HEK293 (cell line): ENCODE results near the gene NFIX.
A peak's percentile ranks its signal among the peaks of the same experiment; 100 is the strongest.

Source experiments
- EGR2 ChIP-seq: fragments of 450-650 bp; formaldehyde crosslinking; IDR thresholded peaks from 2 replicates; pipeline ENCODE4 v1.5.1; 2016; ENCODE audit warnings: low read depth, missing biosample characterization, missing genetic modification characterization
- KLF8 ChIP-seq: fragments of 450-650 bp; formaldehyde crosslinking; IDR thresholded peaks from 2 replicates; pipeline ENCODE4 v1.5.1; 2016; ENCODE audit warnings: missing biosample characterization, missing genetic modification characterization
- OSR2 ChIP-seq: fragments of 450-650 bp; formaldehyde crosslinking; IDR thresholded peaks from 2 replicates; pipeline ENCODE4 v1.5.1; 2016; ENCODE audit warnings: missing biosample characterization, missing genetic modification characterization
- PRDM2 ChIP-seq: fragments of 450-650 bp; formaldehyde crosslinking; IDR thresholded peaks from 2 replicates; pipeline ENCODE4 v1.5.1; 2016; ENCODE audit warnings: missing biosample characterization, missing genetic modification characterization, borderline replicate concordance
- SCRT2 ChIP-seq: fragments of 450-650 bp; formaldehyde crosslinking; IDR thresholded peaks from 2 replicates; pipeline ENCODE4 v1.5.1; 2016; ENCODE audit warnings: missing biosample characterization, missing genetic modification characterization
- SP7 ChIP-seq: fragments of 450-650 bp; formaldehyde crosslinking; IDR thresholded peaks from 2 replicates; pipeline ENCODE4 v1.5.1; 2016; ENCODE audit warnings: missing biosample characterization, missing genetic modification characterization
- WT1 ChIP-seq: fragments of 450-650 bp; formaldehyde crosslinking; IDR thresholded peaks from 2 replicates; pipeline ENCODE4 v1.5.1; 2016; ENCODE audit warnings: missing biosample characterization, missing genetic modification characterization
- YY2 ChIP-seq: fragments of 450-650 bp; formaldehyde crosslinking; IDR thresholded peaks from 2 replicates; pipeline ENCODE4 v1.5.1; 2016; ENCODE audit warnings: missing biosample characterization, missing genetic modification characterization
- ZBTB21 ChIP-seq: fragments of 450-650 bp; formaldehyde crosslinking; IDR thresholded peaks from 2 replicates; pipeline ENCODE4 v1.5.1; 2017; ENCODE audit warnings: missing biosample characterization, missing genetic modification characterization
- ZIC2 ChIP-seq: fragments of 450-650 bp; formaldehyde crosslinking; IDR thresholded peaks from 2 replicates; pipeline ENCODE4 v1.5.1; 2016; ENCODE audit warnings: missing biosample characterization, missing genetic modification characterization
- ZNF138 ChIP-seq: fragments of 450-650 bp; formaldehyde crosslinking; IDR thresholded peaks from 2 replicates; pipeline ENCODE4 v1.5.1; 2016; ENCODE audit warnings: missing biosample characterization, missing genetic modification characterization, borderline replicate concordance
- ZNF202 ChIP-seq: fragments of 450-650 bp; formaldehyde crosslinking; IDR thresholded peaks from 2 replicates; pipeline ENCODE4 v1.5.1; 2016; ENCODE audit warnings: missing biosample characterization, missing genetic modification characterization, borderline replicate concordance
- ZNF529 ChIP-seq: fragments of 450-650 bp; formaldehyde crosslinking; IDR thresholded peaks from 2 replicates; pipeline ENCODE4 v1.5.1; 2017; ENCODE audit warnings: missing genetic modification characterization, missing biosample characterization; ENCODE audit not compliant: insufficient replicate concordance
- ZNF558 ChIP-seq: fragments of 450-650 bp; formaldehyde crosslinking; IDR thresholded peaks from 2 replicates; pipeline ENCODE4 v1.5.1; 2016; ENCODE audit warnings: missing biosample characterization, missing genetic modification characterization
- ZNF560 ChIP-seq: fragments of 450-650 bp; formaldehyde crosslinking; IDR thresholded peaks from 2 replicates; pipeline ENCODE4 v1.5.1; 2017; ENCODE audit warnings: missing biosample characterization, missing genetic modification characterization, borderline replicate concordance
- ZNF664 ChIP-seq: fragments of 450-650 bp; formaldehyde crosslinking; IDR thresholded peaks from 2 replicates; pipeline ENCODE4 v1.5.1; 2016; ENCODE audit warnings: missing biosample characterization, missing genetic modification characterization
- ZNF791 ChIP-seq: fragments of 450-650 bp; formaldehyde crosslinking; IDR thresholded peaks from 2 replicates; pipeline ENCODE4 v1.5.1; 2016; ENCODE audit warnings: missing biosample characterization, missing genetic modification characterization
- ZSCAN16 ChIP-seq: fragments of 450-650 bp; formaldehyde crosslinking; IDR thresholded peaks from 2 replicates; pipeline ENCODE4 v1.5.1; 2016; ENCODE audit warnings: missing biosample characterization, missing genetic modification characterization
- TF ChIP-seq, protein P1 (sequence below): fragments of 450-650 bp; formaldehyde crosslinking; IDR thresholded peaks from 2 replicates; pipeline ENCODE4 v1.5.1; 2016; ENCODE audit warnings: missing biosample characterization, missing genetic modification characterization
- TF ChIP-seq, protein P2 (sequence below): fragments of 450-650 bp; formaldehyde crosslinking; IDR thresholded peaks from 2 replicates; pipeline ENCODE4 v1.5.1; 2016; ENCODE audit warnings: missing biosample characterization, missing genetic modification characterization
- TF ChIP-seq, protein P3 (sequence below): fragments of 450-650 bp; formaldehyde crosslinking; IDR thresholded peaks from 2 replicates; pipeline ENCODE4 v1.5.1; 2016; ENCODE audit warnings: missing biosample characterization, missing genetic modification characterization
- TF ChIP-seq, protein P4 (sequence below): fragments of 450-650 bp; formaldehyde crosslinking; IDR thresholded peaks from 2 replicates; pipeline ENCODE4 v1.5.1; 2016; ENCODE audit warnings: missing biosample characterization, missing genetic modification characterization

NFIX gene

GRCh38 chr19:12994701-12995595 lies at the start of gene NFIX (continued):
- TF ChIP-seq ZNF138 (no peak), EGR2 (tag by site-specific recombination) (peak; percentile 93), KLF8 (tag by site-specific recombination) (peak; percentile 60; the same call in 1 of the 2 replicates), ZIC2 (tag by site-specific recombination) (peak; percentile 83), ZBTB21 (tag by site-specific recombination) (no peak), ZNF791 (tag by site-specific recombination) (no peak; the same call in 1 of the 2 replicates), ZNF529 (tag by site-specific recombination) (no peak), WT1 (tag by site-specific recombination) (no peak), ZNF664 (no peak), YY2 (tag by site-specific recombination) (peak; percentile 53; the same call in 1 of the 2 replicates), PRDM2 (no peak; the same call in 1 of the 2 replicates), ZNF560 (tag by site-specific recombination) (no peak), OSR2 (tag by site-specific recombination) (no peak), ZNF202 (tag by site-specific recombination) (no peak), ZSCAN16 (peak; percentile 45; the same call in 1 of the 2 replicates), SP7 (tag by site-specific recombination) (peak; percentile 56), ZNF558 (tag by site-specific recombination) (no peak), SCRT2 (tag by site-specific recombination) (no peak)
- TF ChIP-seq, protein P1, sequence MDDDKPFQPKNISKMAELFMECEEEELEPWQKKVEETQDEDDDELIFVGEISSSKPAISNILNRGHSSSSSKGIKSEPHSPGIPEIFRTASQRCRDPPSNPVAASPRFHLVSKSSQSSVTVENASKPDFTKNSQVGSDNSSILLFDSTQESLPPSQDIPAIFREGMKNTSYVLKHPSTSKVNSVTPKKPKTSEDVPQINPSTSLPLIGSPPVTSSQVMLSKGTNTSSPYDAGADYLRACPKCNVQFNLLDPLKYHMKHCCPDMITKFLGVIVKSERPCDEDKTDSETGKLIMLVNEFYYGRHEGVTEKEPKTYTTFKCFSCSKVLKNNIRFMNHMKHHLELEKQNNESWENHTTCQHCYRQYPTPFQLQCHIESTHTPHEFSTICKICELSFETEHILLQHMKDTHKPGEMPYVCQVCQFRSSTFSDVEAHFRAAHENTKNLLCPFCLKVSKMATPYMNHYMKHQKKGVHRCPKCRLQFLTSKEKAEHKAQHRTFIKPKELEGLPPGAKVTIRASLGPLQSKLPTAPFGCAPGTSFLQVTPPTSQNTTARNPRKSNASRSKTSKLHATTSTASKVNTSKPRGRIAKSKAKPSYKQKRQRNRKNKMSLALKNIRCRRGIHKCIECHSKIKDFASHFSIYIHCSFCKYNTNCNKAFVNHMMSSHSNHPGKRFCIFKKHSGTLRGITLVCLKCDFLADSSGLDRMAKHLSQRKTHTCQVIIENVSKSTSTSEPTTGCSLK (tag by site-specific recombination) = peak; percentile 66; the same call in 1 of the 2 replicates
- TF ChIP-seq, protein P2, sequence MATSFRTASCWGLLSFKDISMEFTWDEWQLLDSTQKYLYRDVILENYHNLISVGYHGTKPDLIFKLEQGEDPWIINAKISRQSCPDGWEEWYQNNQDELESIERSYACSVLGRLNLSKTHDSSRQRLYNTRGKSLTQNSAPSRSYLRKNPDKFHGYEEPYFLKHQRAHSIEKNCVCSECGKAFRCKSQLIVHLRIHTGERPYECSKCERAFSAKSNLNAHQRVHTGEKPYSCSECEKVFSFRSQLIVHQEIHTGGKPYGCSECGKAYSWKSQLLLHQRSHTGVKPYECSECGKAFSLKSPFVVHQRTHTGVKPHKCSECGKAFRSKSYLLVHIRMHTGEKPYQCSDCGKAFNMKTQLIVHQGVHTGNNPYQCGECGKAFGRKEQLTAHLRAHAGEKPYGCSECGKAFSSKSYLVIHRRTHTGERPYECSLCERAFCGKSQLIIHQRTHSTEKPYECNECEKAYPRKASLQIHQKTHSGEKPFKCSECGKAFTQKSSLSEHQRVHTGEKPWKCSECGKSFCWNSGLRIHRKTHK (tag by site-specific recombination) = no peak
- TF ChIP-seq, protein P3, sequence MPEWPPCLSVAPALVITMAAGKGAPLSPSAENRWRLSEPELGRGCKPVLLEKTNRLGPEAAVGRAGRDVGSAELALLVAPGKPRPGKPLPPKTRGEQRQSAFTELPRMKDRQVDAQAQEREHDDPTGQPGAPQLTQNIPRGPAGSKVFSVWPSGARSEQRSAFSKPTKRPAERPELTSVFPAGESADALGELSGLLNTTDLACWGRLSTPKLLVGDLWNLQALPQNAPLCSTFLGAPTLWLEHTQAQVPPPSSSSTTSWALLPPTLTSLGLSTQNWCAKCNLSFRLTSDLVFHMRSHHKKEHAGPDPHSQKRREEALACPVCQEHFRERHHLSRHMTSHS (tag by site-specific recombination) = no peak
- TF ChIP-seq, protein P4, sequence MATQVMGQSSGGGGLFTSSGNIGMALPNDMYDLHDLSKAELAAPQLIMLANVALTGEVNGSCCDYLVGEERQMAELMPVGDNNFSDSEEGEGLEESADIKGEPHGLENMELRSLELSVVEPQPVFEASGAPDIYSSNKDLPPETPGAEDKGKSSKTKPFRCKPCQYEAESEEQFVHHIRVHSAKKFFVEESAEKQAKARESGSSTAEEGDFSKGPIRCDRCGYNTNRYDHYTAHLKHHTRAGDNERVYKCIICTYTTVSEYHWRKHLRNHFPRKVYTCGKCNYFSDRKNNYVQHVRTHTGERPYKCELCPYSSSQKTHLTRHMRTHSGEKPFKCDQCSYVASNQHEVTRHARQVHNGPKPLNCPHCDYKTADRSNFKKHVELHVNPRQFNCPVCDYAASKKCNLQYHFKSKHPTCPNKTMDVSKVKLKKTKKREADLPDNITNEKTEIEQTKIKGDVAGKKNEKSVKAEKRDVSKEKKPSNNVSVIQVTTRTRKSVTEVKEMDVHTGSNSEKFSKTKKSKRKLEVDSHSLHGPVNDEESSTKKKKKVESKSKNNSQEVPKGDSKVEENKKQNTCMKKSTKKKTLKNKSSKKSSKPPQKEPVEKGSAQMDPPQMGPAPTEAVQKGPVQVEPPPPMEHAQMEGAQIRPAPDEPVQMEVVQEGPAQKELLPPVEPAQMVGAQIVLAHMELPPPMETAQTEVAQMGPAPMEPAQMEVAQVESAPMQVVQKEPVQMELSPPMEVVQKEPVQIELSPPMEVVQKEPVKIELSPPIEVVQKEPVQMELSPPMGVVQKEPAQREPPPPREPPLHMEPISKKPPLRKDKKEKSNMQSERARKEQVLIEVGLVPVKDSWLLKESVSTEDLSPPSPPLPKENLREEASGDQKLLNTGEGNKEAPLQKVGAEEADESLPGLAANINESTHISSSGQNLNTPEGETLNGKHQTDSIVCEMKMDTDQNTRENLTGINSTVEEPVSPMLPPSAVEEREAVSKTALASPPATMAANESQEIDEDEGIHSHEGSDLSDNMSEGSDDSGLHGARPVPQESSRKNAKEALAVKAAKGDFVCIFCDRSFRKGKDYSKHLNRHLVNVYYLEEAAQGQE (tag by site-specific recombination) = no peak
